CD14-positive monocyte (primary cell): ENCODE data around the gene RNF220. TPM values are rescaled to one million over a fixed set of nuclear protein-coding genes. Genes with fewer than 3 reads are reported as not detected.
A peak's percentile ranks its signal among the peaks of the same experiment; 100 is the strongest.

ENCODE experiments used
- DNase-seq, 3 donors: peaks; one replicate each; pipeline ENCODE4 v3.0.0-alpha.2; 2011 to 2022
- H2AFZ ChIP-seq: 2 replicates; pipeline ENCODE4 v1.6.0; 2012; ENCODE audit warnings: mild to moderate bottlenecking, low read depth, low read length, inconsistent platforms; ENCODE audit not compliant: insufficient read depth, poor library complexity, severe bottlenecking
- H3K27ac ChIP-seq, 2 donors: 1 replicate in 1 of 2; 2 replicates in 1 of 2; pipeline ENCODE4 v1.5.1; 2012 to 2013; ENCODE audit warnings: low read length in 2 of 2, control low read depth in 1 of 2, inconsistent platforms in 1 of 2, low read depth in 1 of 2, mild to moderate bottlenecking in 1 of 2
- H3K27me3 ChIP-seq, 2 donors: one replicate each; pipeline versions ENCODE4 v1.6.0 to v1.6.1; 2011 to 2013; ENCODE audit warnings: low read length in 2 of 2; ENCODE audit not compliant: control insufficient read depth in 2 of 2, insufficient read depth in 2 of 2
- H3K36me3 ChIP-seq, 2 donors: replicated peaks in 1 of 2; 1 replicate in 1 of 2; 2 replicates in 1 of 2; pipeline versions ENCODE4 v1.5.1 to v1.6.1; 2012 to 2013; ENCODE audit warnings: low read length in 2 of 2, control low read depth in 1 of 2, inconsistent platforms in 1 of 2, mild to moderate bottlenecking in 1 of 2; ENCODE audit not compliant: insufficient read depth in 2 of 2, control insufficient read depth in 1 of 2
- H3K4me1 ChIP-seq, 2 donors: 1 replicate in 1 of 2; 2 replicates in 1 of 2; pipeline versions ENCODE4 v1.5.1 to v1.6.1; 2012 to 2013; ENCODE audit warnings: low read length in 2 of 2, control low read depth in 1 of 2, inconsistent platforms in 1 of 2, mild to moderate bottlenecking in 1 of 2, moderate library complexity in 1 of 2; ENCODE audit not compliant: insufficient read depth in 2 of 2, control insufficient read depth in 1 of 2
- H3K4me2 ChIP-seq: replicated peaks from 2 replicates; pipeline ENCODE3; 2012; ENCODE audit warnings: low read length, moderate library complexity, mild to moderate bottlenecking; ENCODE audit not compliant: poor library complexity, severe bottlenecking; ENCODE audit errors: extremely low read depth
- H3K4me3 ChIP-seq, 3 experiments: fragments of 200-600 bp in 1 of 3; sonication (generic) in 1 of 3; replicated peaks in 1 of 3; 1 replicate in 2 of 3; 2 replicates in 1 of 3; pipeline ENCODE4 v1.5.1; 2011 to 2013; ENCODE audit warnings: low read length in 3 of 3, mild to moderate bottlenecking in 3 of 3, control low read depth in 2 of 3, low read depth in 2 of 3, inconsistent platforms in 1 of 3, moderate library complexity in 1 of 3
- H3K79me2 ChIP-seq: 2 replicates; pipeline ENCODE4 v1.6.0; 2012; ENCODE audit warnings: mild to moderate bottlenecking, control low read depth, inconsistent platforms, low read length, moderate library complexity; ENCODE audit not compliant: insufficient read depth
- H3K9ac ChIP-seq: 2 replicates; pipeline ENCODE4 v1.6.0; 2017; ENCODE audit warnings: low read length, mild to moderate bottlenecking; ENCODE audit not compliant: insufficient read depth, poor library complexity, severe bottlenecking
- H3K9me3 ChIP-seq, 2 donors: replicated peaks in 1 of 2; 1 replicate in 1 of 2; 2 replicates in 1 of 2; pipeline versions ENCODE4 v1.5.1 to v1.6.1; 2012 to 2013; ENCODE audit warnings: low read length in 2 of 2, control low read depth in 1 of 2; ENCODE audit not compliant: control insufficient read depth in 1 of 2, insufficient read depth in 1 of 2
- H4K20me1 ChIP-seq: 2 replicates; pipeline ENCODE4 v1.6.0; 2012; ENCODE audit warnings: mild to moderate bottlenecking, low read length, control low read depth, moderate library complexity; ENCODE audit not compliant: insufficient read depth
- H3K27ac Mint-ChIP-seq, 7 donors: one replicate each; pipeline ENCODE4 v1.8.0; 2020; ENCODE audit warnings: mild to moderate bottlenecking in 7 of 7, mixed read lengths in 7 of 7, moderate library complexity in 6 of 7, inconsistent platforms in 2 of 7
- H3K27me3 Mint-ChIP-seq, 3 donors: one replicate each; pipeline ENCODE4 v1.8.0; 2021 to 2022; ENCODE audit warnings: low read depth in 3 of 3, mild to moderate bottlenecking in 3 of 3, mixed read lengths in 3 of 3, moderate library complexity in 3 of 3, inconsistent platforms in 1 of 3
- H3K36me3 Mint-ChIP-seq, 2 donors: one replicate each; pipeline ENCODE4 v1.8.0; 2020; ENCODE audit warnings: mixed read lengths in 2 of 2, inconsistent platforms in 1 of 2, mild to moderate bottlenecking in 1 of 2
- H3K4me1 Mint-ChIP-seq: one replicate; pipeline ENCODE4 v1.8.0; 2020; ENCODE audit warnings: mild to moderate bottlenecking, mixed read lengths
- H3K4me3 Mint-ChIP-seq, 2 donors: one replicate each; pipeline ENCODE4 v1.8.0; 2020; ENCODE audit warnings: mild to moderate bottlenecking in 2 of 2, mixed read lengths in 2 of 2, moderate library complexity in 1 of 2
- H3K9me3 Mint-ChIP-seq, 7 donors: one replicate each; pipeline ENCODE4 v1.8.0; 2020 to 2022; ENCODE audit warnings: mixed read lengths in 7 of 7, mild to moderate bottlenecking in 6 of 7, moderate library complexity in 6 of 7, inconsistent platforms in 2 of 7
- WGBS: methylation state at CpG from one replicate; pipeline ENCODE4 v1.1.5; 2013; ENCODE audit warnings: missing lambda C conversion rate; ENCODE audit not compliant: insufficient coverage; 5-methylcytosine and 5-hydroxymethylcytosine counted together
- intact Hi-C, 2 donors: fragments of 100-400 bp; cut with micrococcal nuclease; formaldehyde crosslinking; loops; one replicate each; pipeline versions ENCODE4 v1.15.0 to v1.15.1; 2023
- polyA plus RNA-seq, 3 donors: library from polyadenylated mRNA; depleted of rRNA in 1 of 3; unstranded in 2 of 3; stranded (reverse) in 1 of 3; fragments of 300-500 nt in 2 of 3; fragments of >200 nt in 1 of 3; fragmentation: Illumina TruSeq in 2 of 3; gene quantifications; 1 replicate in 2 of 3; 2 replicates in 1 of 3; pipeline ENCODE4 v1.2.3, GENCODE V29; 2012 to 2021
- TF ChIP-seq, protein P1 (sequence below): fragments of 200-600 bp; IDR thresholded peaks from one replicate; pipeline ENCODE4 v1.8.0; 2022; ENCODE audit warnings: antibody characterized with exemption, mild to moderate bottlenecking

RNF220 gene
- polyA plus RNA-seq, 3 donors = 39.4 to 133 (median 49.4) TPM

DNA sequence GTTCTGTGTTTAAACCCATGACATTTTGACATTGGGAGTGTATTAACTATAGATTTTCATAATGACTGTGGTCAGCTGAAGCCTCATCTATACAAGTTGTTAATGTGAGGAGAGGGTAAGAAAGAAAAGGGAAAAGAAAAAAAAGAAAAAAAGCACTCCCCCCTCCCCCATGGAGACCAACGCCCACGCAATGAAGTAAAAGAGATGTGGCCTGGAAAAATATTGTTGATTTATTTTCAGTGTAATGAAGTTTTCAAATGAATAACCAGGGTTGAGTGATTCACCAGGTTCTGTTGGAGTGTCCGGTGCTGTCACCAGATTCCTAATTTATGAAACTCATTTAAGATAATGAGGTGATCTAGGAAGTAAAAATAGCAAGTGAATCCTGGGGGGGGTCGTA lies 4.7 kb downstream of the RNF220 start:
- Mint-ChIP-seq H3K9me3 (peaks cover 0 to 21% (median 11%) of the 10 kb centered on the region in 7 donors), H3K27me3 (peaks cover 0 to 26% (median 25%) of the 10 kb centered on the region in 3 donors), H3K4me3 (no peak overlapping the region), H3K36me3 (peaks cover 13 to 18% of the 10 kb centered on the region in 2 donors), H3K27ac (no peak overlapping the region), H3K4me1 (peaks cover 32% of the 10 kb centered on the region)
- peaks cover 89 to 93% of the 10 kb centered on the region in 2 donors for H3K27me3 ChIP-seq
- no peak overlapping the region for H3K4me3 ChIP-seq
- no peaks in the 10 kb centered on the region for H4K20me1 ChIP-seq
- H3K4me2 ChIP-seq = peak overlapping the region; percentile 95
- peaks cover 0 to 21% of the 10 kb centered on the region in 2 donors for H3K9me3 ChIP-seq
- no peaks in the 10 kb centered on the region for H3K36me3 ChIP-seq
- no peak overlapping the region for H3K9ac ChIP-seq
- WGBS = no CpG with 5 or more reads among the region's 4 CpGs
- no peaks in the 10 kb centered on the region for H3K79me2 ChIP-seq
- no peak overlapping the region for H3K27ac ChIP-seq
- no peak overlapping the region for H2AFZ ChIP-seq
- TF ChIP-seq, protein P1, sequence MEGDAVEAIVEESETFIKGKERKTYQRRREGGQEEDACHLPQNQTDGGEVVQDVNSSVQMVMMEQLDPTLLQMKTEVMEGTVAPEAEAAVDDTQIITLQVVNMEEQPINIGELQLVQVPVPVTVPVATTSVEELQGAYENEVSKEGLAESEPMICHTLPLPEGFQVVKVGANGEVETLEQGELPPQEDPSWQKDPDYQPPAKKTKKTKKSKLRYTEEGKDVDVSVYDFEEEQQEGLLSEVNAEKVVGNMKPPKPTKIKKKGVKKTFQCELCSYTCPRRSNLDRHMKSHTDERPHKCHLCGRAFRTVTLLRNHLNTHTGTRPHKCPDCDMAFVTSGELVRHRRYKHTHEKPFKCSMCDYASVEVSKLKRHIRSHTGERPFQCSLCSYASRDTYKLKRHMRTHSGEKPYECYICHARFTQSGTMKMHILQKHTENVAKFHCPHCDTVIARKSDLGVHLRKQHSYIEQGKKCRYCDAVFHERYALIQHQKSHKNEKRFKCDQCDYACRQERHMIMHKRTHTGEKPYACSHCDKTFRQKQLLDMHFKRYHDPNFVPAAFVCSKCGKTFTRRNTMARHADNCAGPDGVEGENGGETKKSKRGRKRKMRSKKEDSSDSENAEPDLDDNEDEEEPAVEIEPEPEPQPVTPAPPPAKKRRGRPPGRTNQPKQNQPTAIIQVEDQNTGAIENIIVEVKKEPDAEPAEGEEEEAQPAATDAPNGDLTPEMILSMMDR = no peak
- intact Hi-C loops = loop anchor here in 1 of 2 donors (5.0 kb wide), 1 partner anchor 78 kb away; no protein-coding TSS in a partner anchor
- H3K4me1 ChIP-seq = peaks cover 42 to 58% of the 10 kb centered on the region in 2 donors
- DNase-seq = no peak

GRCh38 chr1:44411861-44412260 lies 6.8 kb downstream of the RNF220 start:
- Mint-ChIP-seq H3K36me3 (peaks cover 12 to 13% of the 10 kb centered on the region in 2 donors), H3K4me1 (peaks cover 15% of the 10 kb centered on the region), H3K27me3 (peaks cover 14 to 15% (median 15%) of the 10 kb centered on the region in 3 donors), H3K4me3 (no peak overlapping the region), H3K9me3 (peaks cover 0 to 14% (median 5%) of the 10 kb centered on the region in 7 donors), H3K27ac (no peak overlapping the region)
- H3K4me2 ChIP-seq = no peak overlapping the region
- peaks cover 86% of the 10 kb centered on the region in 2 donors for H3K27me3 ChIP-seq
- H3K27ac ChIP-seq = no peak overlapping the region
- no peak overlapping the region for H3K9ac ChIP-seq
- no peak for DNase-seq
- TF ChIP-seq, protein P1 = no peak
- H3K4me1 ChIP-seq = peaks cover 24 to 37% of the 10 kb centered on the region in 2 donors
- intact Hi-C loops = no loop called here
- H3K4me3 ChIP-seq = no peak overlapping the region
- no peaks in the 10 kb centered on the region for H3K79me2 ChIP-seq
- 28% methylated on average over 8 of the region's 10 CpGs for WGBS
- H2AFZ ChIP-seq = no peak overlapping the region
- peaks cover 0 to 24% of the 10 kb centered on the region in 2 donors for H3K9me3 ChIP-seq
- no peaks in the 10 kb centered on the region for H3K36me3 ChIP-seq
- no peaks in the 10 kb centered on the region for H4K20me1 ChIP-seq
